Activated T-cell treated with anti-CD3 and anti-CD28 coated beads for 1 hour (primary cell): ENCODE data around the gene IL34.

Source experiments
- DNase-seq: peaks from one replicate; pipeline ENCODE4 v3.0.0-alpha.2; 2020; ENCODE audit warnings: low read depth

IL34 gene

GRCh38 chr16:70678121-70678897, 31.9 kb downstream of the IL34 start:
- DNase-seq: no peak

GRCh38 chr16:70678898-70679670, 32.7 kb downstream of the IL34 start:
- DNase-seq: no peak

GRCh38 chr16:70679671-70680494, 33.5 kb downstream of the IL34 start:
- no peak for DNase-seq

- no peak for DNase-seq
These were observed 34.4 kb downstream of the IL34 start for GRCh38 chr16:70680495-70681381.

GRCh38 chr16:70681382-70682238, 35.3 kb downstream of the IL34 start:
- no peak for DNase-seq

GRCh38 chr16:70682239-70683145, 36.1 kb downstream of the IL34 start:
- no peak for DNase-seq

- no peak for DNase-seq
These were observed 37.0 kb downstream of the IL34 start for GRCh38 chr16:70683146-70683944.

GRCh38 chr16:70684146-70685060, 38.0 kb downstream of the IL34 start:
- no peak for DNase-seq

GRCh38 chr16:70685061-70685937, 38.9 kb downstream of the IL34 start:
- DNase-seq: no peak

- DNase-seq: peak; percentile 14
These were observed 39.6 kb downstream of the IL34 start, which contains the start of gene MTSS2 for GRCh38 chr16:70685938-70686375. Gene MTSS2 (minus strand): TSS chr16:70686053. CDS start chr16:70685791, 262 bp downstream.

GRCh38 chr16:70686376-70687101, 40.2 kb downstream of the IL34 start:
- no peak for DNase-seq

- DNase-seq: no peak
These were observed 40.7 kb downstream of the IL34 start for GRCh38 chr16:70687102-70687511.

GRCh38 chr16:70687671-70688245, 41.4 kb downstream of the IL34 start:
- DNase-seq: no peak

GRCh38 chr16:70688246-70688742, 41.9 kb downstream of the IL34 start:
- no peak for DNase-seq
